ENCODE measurements around the gene ATP5F1E.

DNA sequence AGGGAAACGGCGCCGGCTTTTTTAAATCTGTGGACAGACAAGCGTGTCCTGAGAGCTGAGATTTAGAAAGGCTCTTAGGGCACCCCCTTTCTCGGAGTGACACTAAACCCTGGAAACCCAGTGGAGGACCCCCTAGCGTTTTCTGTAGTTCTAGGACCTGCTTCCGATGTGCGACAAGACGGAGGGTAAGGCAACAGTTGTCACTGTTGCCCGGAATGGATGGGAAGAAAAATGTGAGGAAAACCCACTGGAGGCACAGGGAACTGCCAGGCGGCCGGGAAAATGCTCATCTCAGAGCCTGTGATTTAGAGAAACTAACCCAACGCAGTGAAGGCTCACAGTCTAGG lies 551 bp upstream of the ATP5F1E start:
- TF ChIP-seq FOXM1 (IDR thresholded peaks at IDR 0.05; ENCODE audit: borderline replicate concordance) (no peak), FOXA1 (IDR thresholded peaks at IDR 0.05) (no peak), HDGF (IDR thresholded peaks at IDR 0.05; ENCODE audit: borderline replicate concordance) (no peak), SUZ12 (IDR thresholded peaks at IDR 0.05) (no peak), PKNOX1 (IDR thresholded peaks at IDR 0.05) (no peak), BHLHE40 (IDR thresholded peaks at IDR 0.05; ENCODE audit: borderline replicate concordance) (no peak)

Measured in HEK293T (cell line).